Esophagus muscularis mucosa (tissue), 4 donors: Measurements from ENCODE around the gene CDK5R2. TPM values are rescaled to one million over a fixed set of nuclear protein-coding genes. Genes with fewer than 3 reads are reported as not detected.

Experiments
- DNase-seq: peaks from one replicate; pipeline ENCODE4 v3.0.0-alpha.2; 2017; ENCODE audit errors: extremely low spot score
- H3K27ac ChIP-seq, 4 donors: fragments of 200-600 bp; sonication (generic); replicated peaks in 1 of 4; 1 replicate in 3 of 4; 2 replicates in 1 of 4; pipeline ENCODE4 v1.5.1; 2016 to 2019; ENCODE audit warnings: mild to moderate bottlenecking in 1 of 4
- H3K27me3 ChIP-seq, 4 donors: fragments of 200-600 bp; sonication (generic); one replicate each; pipeline versions ENCODE4 v1.5.1 to v1.6.0; 2016 to 2019
- H3K36me3 ChIP-seq, 4 donors: fragments of 200-600 bp; sonication (generic); one replicate each; pipeline ENCODE4 v1.5.1; 2016 to 2019
- H3K4me1 ChIP-seq, 4 donors: fragments of 200-600 bp; sonication (generic); one replicate each; pipeline ENCODE4 v1.5.1; 2016 to 2019
- H3K4me3 ChIP-seq, 4 donors: fragments of 200-600 bp; sonication (generic); 1 replicate in 2 of 4; 2 replicates in 2 of 4; pipeline ENCODE4 v1.5.1; 2016 to 2019; ENCODE audit warnings: mild to moderate bottlenecking in 4 of 4, moderate library complexity in 1 of 4
- H3K9me3 ChIP-seq, 4 donors: fragments of 200-600 bp; sonication (generic); 1 replicate in 3 of 4; 2 replicates in 1 of 4; pipeline ENCODE4 v1.5.1; 2016 to 2019
- CTCF ChIP-seq, 3 experiments: fragments of 200-600 bp in 2 of 3; fragments of 450-650 bp in 1 of 3; sonication (generic) in 2 of 3; IDR thresholded peaks; one replicate each; pipeline ENCODE4 v1.5.1; 2017 to 2019; ENCODE audit warnings: antibody characterized with exemption in 3 of 3, mild to moderate bottlenecking in 2 of 3, moderate library complexity in 1 of 3
- EP300 ChIP-seq: sonication (generic); formaldehyde crosslinking; IDR thresholded peaks from one replicate; pipeline ENCODE4 v1.6.1; 2017; ENCODE audit warnings: antibody characterized with exemption
- POLR2A ChIP-seq: fragments of 450-650 bp; IDR thresholded peaks from one replicate; pipeline ENCODE4 v1.6.1; 2017; ENCODE audit warnings: antibody characterized with exemption, moderate library complexity, mild to moderate bottlenecking, low read depth
- POLR2AphosphoS5 ChIP-seq, 2 donors: sonication (generic); formaldehyde crosslinking; IDR thresholded peaks; one replicate each; pipeline ENCODE4 v1.6.1; 2017; ENCODE audit warnings: antibody characterized with exemption in 2 of 2
- WGBS: methylation state at CpG from one replicate; pipeline ENCODE4 v1.1.5; 2018; 5-methylcytosine and 5-hydroxymethylcytosine counted together
- intact Hi-C: fragments of 100-400 bp; cut with DNase I; formaldehyde crosslinking; loops from one replicate; pipeline ENCODE4 v1.15.1; 2023
- total RNA-seq, 4 donors: library from RNA; depleted of rRNA; stranded (reverse); fragments of >200 nt; gene quantifications; one replicate each; pipeline versions ENCODE4 v1.1.0 to v1.2.1, GENCODE V29; 2016

Gene CDK5R2
- total RNA-seq, 4 donors from 2014 or later = under 0.01 to 0.52 (median 0.33) TPM; not detected in 1

- H3K36me3 ChIP-seq = no peaks in the 10 kb centered on the region
- DNase-seq = no peak
- no peak overlapping the region for H3K27ac ChIP-seq
Measured at GRCh38 chr2:219002395-219003266, 43.2 kb downstream of the CDK5R2 start.

GRCh38 chr2:219003267-219003634, 43.8 kb downstream of the CDK5R2 start:
- TF ChIP-seq POLR2AphosphoS5 (IDR thresholded peaks at IDR 0.05) (no peak), EP300 (no peak), CTCF (IDR thresholded peaks at IDR 0.05) (no peak), POLR2A (no peak)
- Histone ChIP-seq H3K9me3 (no peaks in the 10 kb centered on the region), H3K36me3 (no peaks in the 10 kb centered on the region), H3K4me3 (peak overlapping the region; percentile 18 to 36 (median 20)), H3K4me1 (peaks cover 21 to 25% (median 22%) of the 10 kb centered on the region in 4 donors), H3K27me3 (peaks cover 5 to 95% (median 50%) of the 10 kb centered on the region in 4 donors), H3K27ac (no peak overlapping the region)
- 12% methylated on average over 11 of the region's 20 CpGs for WGBS
- DNase-seq = no peak
- intact Hi-C loops = no loop called here

More at GRCh38 chr2:219002395-219003266, 43.2 kb downstream of the CDK5R2 start:
- whole genome bisulfite sequencing = 0% methylated on average over 16 of the region's 72 CpGs
- no peaks in the 10 kb centered on the region for H3K9me3 ChIP-seq
- peaks cover 5 to 96% (median 50%) of the 10 kb centered on the region in 4 donors for H3K27me3 ChIP-seq
- intact Hi-C loops = no loop called here
- TF ChIP-seq POLR2A = no peak
- no peak for TF ChIP-seq EP300
- peak in 2 of 3 experiments; percentile 14 to 32 for TF ChIP-seq CTCF (IDR thresholded peaks at IDR 0.05)
- H3K4me1 ChIP-seq = peaks cover 21 to 25% (median 22%) of the 10 kb centered on the region in 4 donors
- peak overlapping the region; percentile 18 to 36 (median 20) for H3K4me3 ChIP-seq

- intact Hi-C loops = no loop called here
- no peak overlapping the region for H3K27ac ChIP-seq
- 93% methylated on average over 3 of the region's 3 CpGs for WGBS
- peaks cover 5 to 95% (median 50%) of the 10 kb centered on the region in 4 donors for H3K27me3 ChIP-seq
- H3K4me3 ChIP-seq = no peak overlapping the region
- H3K4me1 ChIP-seq = peaks cover 21 to 25% (median 22%) of the 10 kb centered on the region in 4 donors
- H3K36me3 ChIP-seq = no peaks in the 10 kb centered on the region
- no peaks in the 10 kb centered on the region for H3K9me3 ChIP-seq
- TF ChIP-seq EP300 = no peak
- TF ChIP-seq POLR2A = no peak
- no peak for TF ChIP-seq CTCF (IDR thresholded peaks at IDR 0.05)
- no peak for TF ChIP-seq POLR2AphosphoS5 (IDR thresholded peaks at IDR 0.05)
- DNase-seq = no peak
Measured at GRCh38 chr2:219003979-219004378, 44.5 kb downstream of the CDK5R2 start.

GRCh38 chr2:219009294-219009693, 49.8 kb downstream of the CDK5R2 start:
- Histone ChIP-seq H3K27me3 (peaks cover 0 to 68% (median 6%) of the 10 kb centered on the region in 4 donors), H3K4me3 (no peak overlapping the region), H3K9me3 (peaks cover 0 to 3% (median 0%) of the 10 kb centered on the region in 4 donors), H3K36me3 (no peaks in the 10 kb centered on the region), H3K27ac (no peak overlapping the region), H3K4me1 (no peaks in the 10 kb centered on the region)
- no peak for DNase-seq
- TF ChIP-seq CTCF (IDR thresholded peaks at IDR 0.05) (no peak), POLR2A (no peak), POLR2AphosphoS5 (IDR thresholded peaks at IDR 0.05) (no peak), EP300 (no peak)
- intact Hi-C loops = no loop called here
- 67% methylated on average over 2 of the region's 2 CpGs for WGBS
